HG03460 (cell line): ENCODE results near the gene PLAGL2.
A peak's percentile ranks its signal among the peaks of the same experiment; 100 is the strongest.

Experiments
- ATAC-seq: cut with Tn5 transposase; IDR thresholded peaks from one replicate; pipeline ENCODE4 v1.9.1; 2021; ENCODE audit not compliant: unreplicated experiment

Gene PLAGL2

DNA sequence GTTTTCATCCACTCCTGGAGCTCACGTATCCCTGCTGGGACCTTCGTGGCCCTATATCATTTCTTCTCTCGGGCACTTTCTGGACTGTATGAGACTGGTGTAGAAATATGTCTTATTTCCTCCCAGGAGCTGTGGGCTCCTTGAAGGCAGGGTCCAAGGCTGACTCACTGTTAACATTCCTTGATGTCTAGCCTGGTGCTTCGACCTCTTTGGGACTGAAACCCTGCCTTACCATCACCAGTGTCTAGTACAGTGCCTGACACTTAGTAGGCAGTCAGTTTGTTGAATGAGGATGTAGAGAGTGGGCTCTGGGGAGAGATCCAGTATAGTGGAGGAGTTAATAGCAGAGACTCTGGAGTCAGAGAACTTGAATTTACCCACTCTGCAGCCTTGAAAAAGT is 23.7 kb upstream of the PLAGL2 start:
- no peak for ATAC-seq

DNA sequence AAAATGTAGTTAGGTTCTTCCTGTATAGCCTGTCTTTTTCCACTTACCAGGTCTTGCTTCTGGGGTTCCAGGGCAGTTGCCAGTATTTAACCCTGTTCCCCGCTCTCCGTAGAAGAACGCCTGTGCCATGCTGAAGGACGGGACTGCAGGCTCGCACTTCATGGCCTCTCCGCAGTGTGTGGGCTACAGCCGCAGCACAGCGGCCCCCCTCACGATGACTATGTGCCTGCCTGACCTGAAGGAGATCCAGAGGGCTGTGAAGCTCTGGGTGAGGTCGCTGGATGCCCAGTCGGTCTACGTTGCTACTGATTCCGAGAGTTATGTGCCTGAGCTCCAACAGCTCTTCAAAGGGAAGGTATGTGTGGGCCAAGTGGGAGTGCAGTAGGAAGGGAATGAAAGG is 23.2 kb upstream of the PLAGL2 start:
- no peak for ATAC-seq

DNA sequence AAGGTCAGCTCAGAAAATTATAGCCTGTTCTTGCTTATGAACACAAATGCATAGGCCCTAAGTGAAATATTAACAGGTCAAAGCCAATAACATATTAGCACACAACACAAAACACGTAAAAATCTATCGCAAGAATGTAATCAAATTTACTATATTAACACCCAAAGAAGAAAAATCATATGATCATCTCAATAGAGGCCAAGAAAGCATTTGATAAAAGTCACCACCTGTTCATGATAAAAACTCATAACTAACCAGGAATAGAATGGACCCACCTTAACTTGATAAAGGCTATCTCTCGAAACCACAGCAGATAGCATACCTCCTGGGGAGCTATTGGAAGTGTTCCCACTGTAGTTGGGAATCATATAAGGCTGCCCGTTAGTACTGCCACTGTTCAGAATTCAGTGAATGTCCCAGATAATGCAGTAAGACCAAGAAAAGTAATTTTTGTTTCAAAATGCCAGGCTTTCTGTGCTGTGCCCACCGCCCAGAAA is 21.8 kb upstream of the PLAGL2 start:
- no peak for ATAC-seq

DNA sequence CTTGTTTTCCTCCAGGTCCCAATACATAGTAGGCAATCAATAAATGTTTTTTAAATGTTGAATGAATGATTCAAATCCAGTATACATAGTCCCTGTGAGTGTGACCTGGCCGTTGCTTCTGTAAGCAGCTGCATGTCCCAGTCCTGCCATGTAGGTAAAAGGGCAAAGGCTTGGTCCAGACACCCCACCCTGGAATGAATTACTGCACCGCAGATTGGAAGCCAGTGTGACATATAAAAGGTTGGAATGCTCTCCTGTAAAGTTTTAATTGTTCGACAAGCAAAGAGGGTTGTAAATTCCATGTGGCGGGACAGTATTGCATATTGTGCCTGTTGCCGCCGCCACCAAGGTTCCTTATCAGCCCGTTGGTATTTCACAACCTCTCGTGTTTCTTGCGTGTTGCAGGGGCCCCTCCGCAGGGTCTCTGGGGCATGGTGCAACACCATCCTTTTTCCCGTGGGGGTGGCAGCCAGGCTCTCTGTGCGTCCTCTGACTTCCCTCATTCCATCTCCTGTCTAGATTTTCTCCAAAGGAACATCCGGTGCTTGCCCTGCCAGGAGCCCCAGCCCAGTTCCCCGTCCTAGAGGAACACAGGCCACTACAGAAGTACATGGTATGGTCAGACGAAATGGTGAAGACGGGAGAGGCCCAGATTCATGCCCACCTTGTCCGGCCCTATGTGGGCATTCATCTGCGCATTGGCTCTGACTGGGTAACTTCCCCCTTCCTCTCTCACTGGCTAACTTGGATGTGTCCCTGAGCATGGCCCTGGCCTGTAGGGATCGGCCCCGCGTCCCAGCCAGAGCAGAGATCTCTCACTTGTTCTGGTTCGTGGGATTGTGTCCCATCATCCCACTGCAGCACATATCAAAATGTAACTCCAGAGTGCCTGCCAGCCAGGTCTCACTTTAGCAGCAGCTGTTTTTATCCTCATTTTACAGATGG is 20.5 kb upstream of the PLAGL2 start:
- no peak for ATAC-seq

DNA sequence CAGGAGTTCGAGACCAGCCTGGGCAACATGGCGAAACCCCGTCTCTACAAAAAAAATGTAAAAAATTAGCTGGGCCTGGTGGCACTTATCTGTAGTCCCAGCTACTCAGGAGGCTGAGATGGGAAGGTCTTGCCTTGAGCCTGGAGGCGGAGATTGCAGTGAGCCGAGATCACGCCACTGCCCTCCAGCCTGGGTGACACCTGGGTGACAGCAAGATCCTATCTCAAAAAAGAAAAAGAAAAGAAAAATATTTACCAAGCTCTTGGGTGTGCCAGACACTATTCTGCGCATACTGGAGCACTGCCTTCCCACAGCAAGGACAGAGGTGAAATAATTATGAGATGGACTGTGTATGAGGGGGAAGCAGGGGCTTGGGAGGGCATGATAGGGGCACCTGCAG is 19.8 kb upstream of the PLAGL2 start:
- no peak for ATAC-seq

DNA sequence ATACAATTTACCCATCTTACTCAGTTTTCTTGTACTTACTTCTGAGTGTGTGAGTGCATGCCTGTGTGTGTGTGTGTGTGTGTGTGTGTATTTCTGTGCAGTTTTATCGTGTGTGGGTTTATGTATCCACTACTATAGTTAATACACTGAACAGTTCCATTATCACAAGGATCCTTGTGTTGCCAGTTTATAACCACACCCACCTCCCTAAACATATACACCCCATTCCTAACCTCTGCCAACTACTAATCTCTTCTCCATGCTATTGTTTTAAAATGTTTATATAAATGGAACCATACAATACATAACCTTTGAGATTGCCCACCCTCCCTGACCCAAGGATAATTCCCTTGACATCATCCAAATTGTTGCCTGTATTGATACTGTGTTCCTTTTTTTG is 18.8 kb upstream of the PLAGL2 start:
- no peak for ATAC-seq

DNA sequence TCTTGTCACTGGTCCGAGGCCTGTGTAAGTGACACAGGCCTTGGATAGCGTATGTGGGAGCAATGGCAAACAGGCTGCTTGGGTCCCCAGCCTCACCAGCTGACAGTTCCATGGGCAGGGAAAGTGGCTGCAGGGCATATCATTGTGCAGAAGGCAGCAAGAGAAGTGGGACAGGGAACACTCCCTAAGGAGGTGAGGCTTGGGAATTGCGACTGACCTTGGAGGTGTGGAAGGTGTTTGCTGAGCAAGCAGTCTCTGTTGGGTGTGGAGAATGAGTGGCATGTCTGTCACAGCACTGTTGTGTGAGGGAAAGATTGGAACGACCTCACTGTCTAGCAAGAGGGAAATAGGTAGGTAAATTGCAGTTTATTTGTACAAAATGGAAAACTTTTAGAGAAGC is 16.9 kb upstream of the PLAGL2 start:
- ATAC-seq: no peak

DNA sequence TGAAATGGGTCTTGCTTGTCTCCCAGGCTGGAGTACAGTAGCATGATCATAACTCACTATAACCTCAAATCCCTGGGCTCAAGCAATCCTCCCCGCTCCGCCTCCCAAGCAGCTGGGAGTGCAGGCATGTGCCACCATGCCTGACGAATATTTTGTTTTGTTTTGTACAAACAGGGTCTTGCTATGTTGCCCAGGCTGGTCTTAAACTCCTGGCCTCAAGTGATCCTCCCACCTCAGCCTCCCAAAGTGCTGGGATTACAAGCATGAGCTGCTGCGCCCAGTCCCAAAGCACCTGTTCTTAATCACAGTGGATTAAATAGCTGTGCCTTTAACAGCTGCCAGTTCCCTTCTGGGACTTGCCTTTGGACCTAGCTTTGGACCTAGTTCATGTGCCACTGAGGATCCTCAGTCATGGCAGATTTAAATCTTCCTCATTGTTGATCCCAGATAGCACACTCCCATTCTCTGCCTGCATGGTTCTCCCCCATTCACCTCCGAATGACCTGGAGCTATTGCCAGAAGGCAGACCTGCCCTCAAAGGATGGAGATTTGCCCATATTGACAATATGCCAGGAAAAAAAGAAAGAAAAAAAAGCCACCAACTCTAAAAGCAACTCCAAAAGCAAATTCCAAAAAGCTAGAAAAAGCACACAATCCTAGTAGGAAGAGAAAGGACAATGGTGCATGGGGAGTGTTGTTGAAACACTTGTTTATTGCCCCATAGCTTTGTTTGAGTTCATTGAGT is 10.8 kb upstream of the PLAGL2 start:
- ATAC-seq: no peak

DNA sequence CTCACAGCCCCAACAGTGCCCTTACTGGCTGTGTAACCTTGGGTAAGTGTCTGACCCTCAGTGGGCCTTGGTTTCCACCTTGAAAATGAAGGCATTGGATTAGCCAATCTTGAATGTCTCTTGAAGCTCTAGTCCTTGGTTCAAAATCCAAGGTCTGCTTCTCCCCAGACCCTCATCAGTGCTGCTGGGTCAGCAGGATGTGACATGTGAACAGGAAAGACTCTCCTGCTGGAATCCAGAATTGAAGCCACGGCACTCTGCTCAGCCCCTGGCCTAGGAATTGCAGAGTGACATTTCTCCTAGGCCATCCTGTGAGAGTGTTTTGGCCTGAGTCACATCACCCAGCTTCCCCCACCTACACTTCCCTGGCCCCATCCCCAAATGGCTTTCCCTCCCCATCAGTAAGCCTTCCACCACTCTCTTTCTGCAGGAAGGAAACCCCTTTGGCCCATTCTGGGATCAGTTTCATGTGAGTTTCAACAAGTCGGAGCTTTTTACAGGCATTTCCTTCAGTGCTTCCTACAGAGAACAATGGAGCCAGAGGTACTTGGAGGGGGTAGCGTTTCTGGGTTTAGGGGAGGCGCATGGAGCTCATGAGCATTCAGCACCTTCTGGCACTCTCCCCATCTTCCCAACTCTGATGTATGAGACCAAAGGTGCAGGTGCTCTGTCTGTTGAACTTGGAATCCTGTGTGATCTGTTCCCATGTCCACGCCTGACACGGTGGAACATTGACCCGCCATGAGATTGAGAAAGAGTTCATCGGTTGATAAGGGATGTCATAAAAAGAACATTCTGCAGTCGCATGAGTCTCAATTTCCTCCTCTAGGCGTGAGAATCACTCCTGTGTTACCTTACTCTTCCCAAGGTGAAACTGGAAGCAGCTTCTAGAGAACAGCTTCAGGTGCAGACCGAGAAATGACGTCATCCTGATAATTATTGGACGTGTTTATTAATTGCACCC is 8.9 kb upstream of the PLAGL2 start:
- no peak for ATAC-seq

DNA sequence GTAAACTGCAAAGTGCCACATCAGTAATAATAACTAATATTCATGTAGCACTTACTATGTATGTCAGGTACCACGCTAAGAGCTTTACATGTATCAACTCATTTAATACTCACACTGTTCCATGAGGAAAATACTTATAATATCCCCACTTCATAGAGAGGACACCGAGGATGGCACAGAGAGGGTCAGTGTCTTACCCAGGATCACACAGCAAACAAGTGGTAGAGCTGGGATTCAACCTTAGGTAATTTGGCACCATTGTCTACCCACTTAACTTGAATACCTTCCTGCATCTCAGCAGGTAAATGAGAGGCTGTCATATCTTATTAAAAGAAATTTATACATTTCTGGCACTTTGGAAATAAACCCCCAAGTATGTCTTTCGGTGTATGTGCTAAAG is 8.2 kb upstream of the PLAGL2 start:
- ATAC-seq: no peak

DNA sequence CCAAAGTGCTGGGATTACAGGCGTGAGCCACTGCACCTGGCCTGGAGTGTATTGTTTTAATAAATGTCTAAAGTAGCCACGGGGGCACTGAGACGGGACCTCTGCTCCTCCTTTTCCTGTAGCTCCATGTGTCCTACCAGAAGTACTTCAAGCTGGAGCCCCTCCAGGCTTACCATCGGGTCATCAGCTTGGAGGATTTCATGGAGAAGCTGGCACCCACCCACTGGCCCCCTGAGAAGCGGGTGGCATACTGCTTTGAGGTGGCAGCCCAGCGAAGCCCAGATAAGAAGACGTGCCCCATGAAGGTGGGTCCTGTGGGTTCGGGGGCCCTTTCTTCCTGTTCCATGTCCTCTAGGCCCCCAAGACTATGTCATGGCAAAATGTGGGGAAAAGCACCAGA is 7.6 kb upstream of the PLAGL2 start:
- ATAC-seq: no peak

DNA sequence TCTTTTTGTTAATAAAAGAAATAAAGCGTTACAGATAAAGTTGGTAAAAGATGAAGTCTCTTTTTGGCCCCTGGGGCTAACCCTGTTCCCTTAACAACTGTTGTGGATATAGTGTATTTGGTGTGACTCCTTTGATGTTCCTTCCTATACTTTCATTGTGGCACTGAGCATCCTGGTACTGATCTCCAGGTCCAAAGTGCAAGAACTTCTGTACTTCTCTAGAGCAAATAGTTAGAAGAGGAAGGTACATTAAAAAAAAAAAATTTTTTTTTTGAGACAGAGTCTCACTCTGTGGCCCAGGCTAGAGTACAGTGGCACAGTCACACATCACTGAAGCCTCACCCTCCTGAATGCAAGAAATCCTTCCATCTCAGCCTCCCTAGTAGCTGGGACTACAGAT is 6.3 kb upstream of the PLAGL2 start:
- no peak for ATAC-seq

DNA sequence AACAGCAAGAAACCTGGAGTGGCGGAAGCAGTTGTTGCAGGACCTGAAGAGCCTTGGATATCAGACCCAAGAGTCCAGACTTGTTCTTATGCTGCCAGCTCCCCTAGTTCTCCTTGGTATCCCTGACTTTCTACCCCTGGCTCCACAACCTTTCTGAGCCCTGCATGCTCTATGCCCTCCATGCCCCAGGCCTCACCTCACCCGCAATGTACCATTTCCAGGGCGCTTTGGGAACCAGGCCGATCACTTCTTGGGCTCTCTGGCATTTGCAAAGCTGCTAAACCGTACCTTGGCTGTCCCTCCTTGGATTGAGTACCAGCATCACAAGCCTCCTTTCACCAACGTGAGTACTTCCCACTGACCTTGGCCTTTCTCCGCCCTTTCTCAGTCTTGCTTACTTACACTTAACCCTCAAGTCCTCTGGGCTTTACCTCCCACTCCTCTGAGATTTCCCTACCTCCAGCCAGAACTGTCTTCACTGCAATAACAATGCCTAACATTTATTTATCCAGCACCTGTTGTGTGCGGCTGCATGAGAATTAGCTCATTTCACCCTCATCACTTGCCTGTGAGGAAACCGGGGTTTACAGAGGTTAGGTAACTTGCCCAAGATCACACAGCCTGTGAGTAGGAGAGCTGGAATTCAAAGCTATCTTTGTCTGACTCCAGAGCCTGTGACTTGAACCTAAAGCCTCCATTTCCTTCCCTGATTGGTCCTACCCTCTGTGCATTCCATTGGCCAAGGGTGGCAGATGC is 2.5 kb upstream of the PLAGL2 start:
- no peak for ATAC-seq

DNA sequence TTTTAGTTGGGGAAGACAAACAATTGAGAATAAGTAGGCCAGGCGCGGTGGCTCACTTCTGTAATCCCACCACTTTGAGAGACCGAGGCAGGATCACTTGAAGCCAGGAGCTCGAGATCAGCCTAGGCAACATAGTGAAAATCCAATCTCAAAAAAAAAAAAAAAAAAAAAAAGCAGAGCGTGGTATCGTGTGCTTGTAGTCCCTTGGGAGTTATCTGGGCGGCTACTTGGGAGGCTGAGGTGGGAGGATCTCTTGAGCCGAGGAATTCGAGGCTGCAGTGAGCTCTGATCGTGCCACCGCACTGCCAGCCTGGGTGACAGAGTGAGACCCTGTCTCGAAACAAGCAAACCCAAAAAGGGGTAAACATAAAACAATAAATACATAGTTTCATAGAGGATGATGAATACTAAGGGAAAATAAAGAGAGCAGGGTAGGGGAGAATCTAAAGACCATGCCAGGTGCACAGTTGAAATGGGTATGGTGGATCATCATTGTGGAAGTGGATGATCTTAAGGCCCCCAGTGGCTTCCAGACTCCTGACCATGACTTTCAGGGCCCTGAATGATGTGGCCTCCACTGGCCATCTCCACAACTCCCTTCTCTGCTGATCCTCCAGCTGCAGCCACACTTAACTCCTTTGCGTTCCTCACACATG is 1.1 kb upstream of the PLAGL2 start:
- no peak for ATAC-seq

DNA sequence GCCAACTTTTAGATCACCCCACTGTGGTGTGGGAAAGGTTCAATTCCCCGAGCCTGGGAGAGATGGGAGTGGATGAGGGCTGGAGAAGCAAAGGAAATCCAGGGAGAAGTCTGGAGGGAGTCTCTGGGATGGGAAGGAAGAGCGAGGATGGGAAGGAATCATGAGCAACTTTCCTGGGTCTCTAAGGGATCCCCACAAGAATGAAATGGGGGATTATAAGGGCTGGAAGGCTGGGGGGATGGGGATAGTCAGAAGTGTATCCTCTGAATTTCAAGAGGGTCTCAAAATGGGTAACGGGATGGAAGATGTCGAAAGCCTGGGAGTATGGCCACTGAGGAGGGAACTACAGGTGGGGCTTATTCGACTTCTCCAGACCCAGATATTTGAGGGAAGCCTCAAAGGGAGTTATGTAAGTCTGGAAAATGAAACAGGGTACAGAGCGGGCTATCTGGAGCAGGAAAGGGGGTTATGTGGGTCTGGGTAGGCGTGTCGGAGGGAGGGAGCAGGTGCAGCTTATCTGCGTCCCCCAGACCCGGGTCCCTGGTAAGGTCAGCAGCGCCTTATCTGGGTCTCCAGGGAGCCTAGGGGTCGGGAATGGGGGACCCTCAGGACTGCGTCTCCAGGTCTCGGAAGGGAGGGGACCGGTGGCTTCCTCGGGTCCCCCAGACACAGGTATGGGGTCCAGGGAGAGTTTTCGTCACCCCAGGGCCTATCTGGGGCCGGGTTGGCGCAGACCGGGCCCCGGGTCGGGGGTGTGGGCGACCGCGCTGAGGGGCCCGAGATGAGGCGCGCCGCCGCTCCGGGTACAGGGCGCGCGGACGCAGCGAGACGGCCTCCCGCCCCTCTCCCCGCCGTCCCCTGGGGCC is 550 bp downstream of the PLAGL2 start:
- peak; percentile 16 for ATAC-seq

DNA sequence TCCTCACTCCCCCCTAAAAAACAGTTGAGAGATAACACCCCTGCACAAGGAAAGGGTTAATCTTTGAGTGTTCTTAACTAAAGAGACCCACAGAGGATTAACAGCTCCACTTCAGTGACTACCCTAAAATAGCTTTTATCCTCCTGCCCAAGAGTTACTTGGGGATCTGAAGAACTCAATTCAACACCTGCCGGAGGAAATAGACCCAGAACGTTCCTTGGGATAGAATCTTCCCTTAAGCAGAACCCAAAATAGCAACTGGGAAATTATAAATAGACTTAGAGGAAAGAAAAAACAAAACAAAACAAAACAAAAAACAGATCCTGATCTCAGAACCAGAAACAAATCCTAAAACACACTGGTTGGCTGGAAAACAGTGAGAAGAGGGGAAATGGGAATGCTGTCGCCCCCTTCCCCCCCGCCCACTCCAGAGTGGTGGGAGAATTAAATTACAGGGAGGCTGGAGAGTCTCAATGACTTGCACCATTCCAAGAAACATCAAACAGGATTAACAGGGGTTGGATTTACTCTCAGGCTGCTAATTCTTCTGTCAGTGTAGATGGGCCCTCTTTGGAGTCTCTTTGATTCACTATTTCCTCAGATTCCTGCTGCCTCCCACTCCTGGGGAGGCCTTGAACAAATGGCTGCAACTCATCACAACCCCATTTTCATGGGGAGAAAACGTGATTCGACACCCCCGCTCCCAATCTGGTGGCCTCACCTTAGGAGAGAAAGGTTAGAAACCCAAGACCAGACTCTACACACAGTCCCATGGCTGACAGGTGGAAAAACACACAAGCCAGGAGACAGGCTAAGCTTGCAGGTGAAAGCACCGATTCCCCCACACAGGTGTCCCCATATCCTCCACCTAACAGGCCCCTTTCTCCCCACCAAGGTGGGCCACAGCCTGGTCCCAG is 1.4 kb downstream of the PLAGL2 start:
- no peak for ATAC-seq

DNA sequence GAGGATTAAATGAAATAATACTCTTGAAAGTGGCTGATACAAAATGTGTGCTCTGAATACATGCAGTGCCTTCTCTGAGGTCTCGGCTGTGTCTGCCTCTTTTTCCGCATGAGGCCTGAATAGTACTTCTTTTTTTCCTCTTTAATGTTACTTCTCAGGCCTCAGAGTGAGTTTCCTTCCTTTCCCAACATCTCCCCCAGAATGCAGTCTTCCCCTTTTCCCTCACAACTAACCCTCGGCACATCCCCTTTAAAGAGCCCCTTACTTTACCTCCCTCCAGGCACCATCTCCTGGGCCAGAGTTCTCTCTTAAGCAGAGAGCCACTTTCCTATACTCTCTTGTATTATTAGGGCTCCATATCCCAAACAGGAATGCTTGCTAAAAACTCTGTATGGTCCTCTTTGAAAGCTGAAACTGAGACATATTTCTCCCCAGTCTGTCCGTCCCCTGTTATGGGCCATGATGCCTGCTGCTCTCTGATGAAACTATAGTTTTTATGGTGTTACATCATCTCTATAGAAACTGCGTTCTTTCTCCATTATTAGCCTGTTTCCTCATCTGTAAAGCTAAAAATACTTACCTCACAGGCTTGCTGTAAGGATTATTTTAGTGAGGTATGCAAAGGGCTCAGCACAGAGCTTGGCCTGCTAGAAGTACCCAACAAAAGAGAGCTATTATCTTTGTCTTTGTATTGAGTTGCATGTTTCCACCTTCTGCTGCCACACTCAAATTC is 2.3 kb downstream of the PLAGL2 start:
- no peak for ATAC-seq
